H9 (cell line): ENCODE data around the gene SSPN. TPM values are rescaled to one million over a fixed set of nuclear protein-coding genes. Genes with fewer than 3 reads are reported as not detected.

Experiments used
- DNase-seq: peaks from one replicate; pipeline ENCODE4 v3.0.0-alpha.2; 2017
- H2AFZ ChIP-seq: one replicate; pipeline ENCODE4 v1.6.1; 2013; ENCODE audit warnings: mild to moderate bottlenecking, low read length, control low read depth, moderate library complexity
- H2AK5ac ChIP-seq: 2 replicates; pipeline ENCODE4 v1.6.1; 2013; ENCODE audit warnings: low read length, control low read depth, mixed read lengths; ENCODE audit not compliant: insufficient read length
- H2BK120ac ChIP-seq: one replicate; pipeline ENCODE4 v1.6.1; 2013; ENCODE audit warnings: low read depth, mild to moderate bottlenecking, low read length, control low read depth, inconsistent platforms; ENCODE audit not compliant: poor library complexity, severe bottlenecking
- H2BK12ac ChIP-seq: 2 replicates; pipeline ENCODE4 v1.6.1; 2013; ENCODE audit warnings: low read length, control low read depth, mixed read lengths, low read depth; ENCODE audit not compliant: insufficient read length
- H2BK15ac ChIP-seq: 2 replicates; pipeline ENCODE4 v1.6.1; 2013; ENCODE audit warnings: low read depth, low read length, control low read depth
- H2BK20ac ChIP-seq: one replicate; pipeline ENCODE4 v1.6.1; 2013; ENCODE audit warnings: low read depth, mild to moderate bottlenecking, low read length, control low read depth, inconsistent platforms; ENCODE audit not compliant: poor library complexity, severe bottlenecking
- H2BK5ac ChIP-seq: 2 replicates; pipeline ENCODE4 v1.6.1; 2013; ENCODE audit warnings: low read length, control low read depth, mixed read lengths; ENCODE audit not compliant: insufficient read length
- H3K14ac ChIP-seq: 2 replicates; pipeline ENCODE4 v1.6.1; 2013; ENCODE audit warnings: low read length, control low read depth; ENCODE audit not compliant: insufficient read depth
- H3K18ac ChIP-seq: 2 replicates; pipeline ENCODE4 v1.6.1; 2013; ENCODE audit warnings: low read depth, mild to moderate bottlenecking, mixed read lengths, low read length, control low read depth; ENCODE audit not compliant: insufficient read length
- H3K23ac ChIP-seq: 2 replicates; pipeline ENCODE4 v1.6.1; 2013; ENCODE audit warnings: low read length, control low read depth, mixed read lengths, low read depth; ENCODE audit not compliant: insufficient read length
- H3K23me2 ChIP-seq: 2 replicates; pipeline ENCODE4 v1.6.1; 2013; ENCODE audit warnings: low read depth, mild to moderate bottlenecking, mixed read lengths, low read length, control low read depth; ENCODE audit not compliant: insufficient read length, poor library complexity, severe bottlenecking
- H3K27ac ChIP-seq: 2 replicates; pipeline ENCODE4 v1.5.1; 2013; ENCODE audit warnings: low read length, control low read depth, mixed read lengths, low read depth; ENCODE audit not compliant: insufficient read length
- H3K27me3 ChIP-seq: 2 replicates; pipeline ENCODE4 v1.6.1; 2013; ENCODE audit warnings: low read length, control low read depth, inconsistent platforms; ENCODE audit not compliant: insufficient read depth
- H3K4ac ChIP-seq: 2 replicates; pipeline ENCODE4 v1.6.1; 2013; ENCODE audit warnings: low read depth, mild to moderate bottlenecking, control low read depth, inconsistent platforms, low read length, moderate library complexity
- H3K4me1 ChIP-seq: 2 replicates; pipeline ENCODE4 v1.6.1; 2013; ENCODE audit warnings: low read length, control low read depth, inconsistent platforms; ENCODE audit not compliant: insufficient read depth
- H3K4me2 ChIP-seq: 2 replicates; pipeline ENCODE4 v1.6.1; 2013; ENCODE audit warnings: low read length, control low read depth, mixed read lengths; ENCODE audit not compliant: insufficient read length, insufficient read depth
- H3K56ac ChIP-seq: 2 replicates; pipeline ENCODE4 v1.6.1; 2013; ENCODE audit warnings: low read depth, mild to moderate bottlenecking, mixed read lengths, low read length, control low read depth; ENCODE audit not compliant: insufficient read length
- H3K79me1 ChIP-seq: 2 replicates; pipeline ENCODE4 v1.6.1; 2013; ENCODE audit warnings: low read depth, mild to moderate bottlenecking, moderate library complexity, low read length, control low read depth, inconsistent platforms; ENCODE audit not compliant: insufficient read depth, poor library complexity, severe bottlenecking
- H3K79me2 ChIP-seq: 2 replicates; pipeline ENCODE4 v1.6.1; 2013; ENCODE audit warnings: low read length, control low read depth, inconsistent platforms; ENCODE audit not compliant: insufficient read depth
- H3K9ac ChIP-seq: 2 replicates; pipeline ENCODE4 v1.6.1; 2013; ENCODE audit warnings: low read length, control low read depth, mixed read lengths; ENCODE audit not compliant: insufficient read length; ENCODE audit errors: extremely low read depth
- H3K9me3 ChIP-seq: one replicate; pipeline ENCODE4 v1.6.1; 2013; ENCODE audit warnings: low read depth, low read length, inconsistent platforms; ENCODE audit not compliant: control insufficient read depth
- H3T11ph ChIP-seq: one replicate; pipeline ENCODE4 v1.6.1; 2013; ENCODE audit warnings: mild to moderate bottlenecking, low read length, control low read depth, inconsistent platforms
- H4K20me1 ChIP-seq: one replicate; pipeline ENCODE4 v1.6.1; 2013; ENCODE audit not compliant: control insufficient read depth, insufficient read length, insufficient read depth
- H4K5ac ChIP-seq: 2 replicates; pipeline ENCODE4 v1.6.1; 2013; ENCODE audit warnings: low read depth, mild to moderate bottlenecking, mixed read lengths, low read length, control low read depth; ENCODE audit not compliant: insufficient read length
- H4K8ac ChIP-seq: replicated peaks from 2 replicates; pipeline ENCODE4 v1.6.1; 2013; ENCODE audit warnings: low read length, control low read depth, mixed read lengths, low read depth; ENCODE audit not compliant: insufficient read length
- H4K91ac ChIP-seq: 2 replicates; pipeline ENCODE4 v1.6.1; 2013; ENCODE audit warnings: low read depth, mild to moderate bottlenecking, moderate library complexity, mixed read lengths, low read length, control low read depth; ENCODE audit not compliant: insufficient read length
- H3K27ac Mint-ChIP-seq, 3 experiments: 2 replicates in 2 of 3; 3 replicates in 1 of 3; pipeline ENCODE4 v1.8.0; 2020 to 2021; ENCODE audit warnings: mixed read lengths in 3 of 3, mild to moderate bottlenecking in 1 of 3, moderate library complexity in 1 of 3
- H3K27me3 Mint-ChIP-seq: 2 replicates; pipeline ENCODE4 v1.8.0; 2021; ENCODE audit warnings: low read depth, mild to moderate bottlenecking, moderate library complexity, mixed read lengths
- H3K36me3 Mint-ChIP-seq, 3 experiments: 2 replicates in 2 of 3; 3 replicates in 1 of 3; pipeline ENCODE4 v1.8.0; 2020 to 2021; ENCODE audit warnings: low read depth in 3 of 3, mixed read lengths in 3 of 3; ENCODE audit not compliant: insufficient read depth in 1 of 3
- H3K4me1 Mint-ChIP-seq, 2 experiments: 2 replicates each; pipeline ENCODE4 v1.8.0; 2020; ENCODE audit warnings: mixed read lengths in 2 of 2
- H3K4me3 Mint-ChIP-seq, 2 experiments: 2 replicates in 1 of 2; 3 replicates in 1 of 2; pipeline ENCODE4 v1.8.0; 2020 to 2021; ENCODE audit warnings: mild to moderate bottlenecking in 2 of 2, mixed read lengths in 2 of 2, moderate library complexity in 1 of 2
- H3K9me3 Mint-ChIP-seq, 2 experiments: 2 replicates in 1 of 2; 3 replicates in 1 of 2; pipeline ENCODE4 v1.8.0; 2020; ENCODE audit warnings: mild to moderate bottlenecking in 2 of 2, mixed read lengths in 2 of 2, moderate library complexity in 1 of 2
- WGBS: extraction: QIAGEN DNeasy Blood & Tissue Kit; methylation state at CpG from one replicate; pipeline ENCODE4 v1.1.7; 2013; ENCODE audit warnings: missing lambda C conversion rate, low lambda C conversion rate, mixed read lengths; ENCODE audit not compliant: insufficient read length; ENCODE audit errors: extremely low coverage; 5-methylcytosine and 5-hydroxymethylcytosine counted together
- total RNA-seq: library from RNA; stranded (reverse); gene quantifications from 2 replicates; pipeline ENCODE4 v1.2.1, GENCODE V29; 2021
- TF ChIP-seq, protein P1 (sequence below): fragments of 200-600 bp; sonication (generic); conservative IDR thresholded peaks from 3 replicates; pipeline ENCODE4 v1.8.0; 2021; ENCODE audit warnings: antibody characterized with exemption, mild to moderate bottlenecking

Gene SSPN
- total RNA-seq, 1 experiment from 2014 or later, result 0.81 TPM

DNA sequence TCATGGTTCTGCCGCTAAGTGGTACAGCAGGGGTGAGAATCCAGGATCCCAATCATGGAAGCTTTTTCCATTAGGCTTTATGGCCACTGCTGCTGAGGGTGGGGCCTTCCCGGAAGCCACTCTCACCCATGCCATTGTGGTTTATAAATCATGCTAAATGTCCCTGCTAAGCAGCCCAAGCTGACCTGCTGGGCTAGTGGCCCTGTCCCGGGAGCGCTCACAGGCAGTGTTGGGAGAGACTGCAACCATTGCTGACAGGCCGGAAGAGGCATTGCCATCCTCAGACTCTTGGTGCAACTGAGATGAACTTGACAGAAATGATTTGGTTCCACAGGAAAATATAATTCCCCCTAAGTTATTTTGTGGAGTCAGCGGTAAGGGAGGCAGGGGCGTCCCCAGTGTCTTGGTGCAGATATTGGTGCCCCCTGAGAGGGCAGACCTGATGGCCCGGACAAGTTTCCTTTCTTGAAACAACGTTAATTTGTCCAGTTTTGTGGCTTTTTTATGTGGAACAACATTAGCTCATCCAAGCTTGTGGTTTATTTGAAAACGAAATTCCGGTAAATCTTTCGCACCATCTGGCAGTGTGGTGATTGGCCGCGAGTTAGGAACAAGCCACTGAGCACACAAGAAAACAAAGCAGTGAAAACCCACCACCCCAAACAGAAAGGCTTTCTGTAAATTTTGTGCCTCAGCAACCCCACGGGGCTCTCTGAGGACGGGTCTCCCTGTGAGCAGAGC lies 82.3 kb downstream of the SSPN start:
- no peak overlapping the region for H2BK12ac ChIP-seq
- peaks cover 18 to 22% of the 10 kb centered on the region in 2 experiments for H3K4me1 Mint-ChIP-seq
- no peaks in the 10 kb centered on the region for H3K9me3 Mint-ChIP-seq
- H3T11ph ChIP-seq, result no peak overlapping the region
- no peak overlapping the region for H4K5ac ChIP-seq
- no peak for DNase-seq
- H3K36me3 Mint-ChIP-seq, result no peaks in the 10 kb centered on the region
- no peak overlapping the region for H3K27ac ChIP-seq
- H3K4ac ChIP-seq, result no peak overlapping the region
- H3K4me1 ChIP-seq, result no peaks in the 10 kb centered on the region; the same call in 1 of the 2 replicates
- H2BK15ac ChIP-seq, result no peak overlapping the region
- no peak overlapping the region for H2AK5ac ChIP-seq
- no peaks in the 10 kb centered on the region for H3K23me2 ChIP-seq
- H4K20me1 ChIP-seq, result no peaks in the 10 kb centered on the region
- no peaks in the 10 kb centered on the region for H3K9me3 ChIP-seq
- no peak overlapping the region for H3K4me2 ChIP-seq
- no peak overlapping the region for H2BK20ac ChIP-seq
- H3K27me3 Mint-ChIP-seq, result peaks cover 4% of the 10 kb centered on the region; the same call in 1 of the 2 replicates
- no peak overlapping the region for H3K4me3 Mint-ChIP-seq
- H2BK120ac ChIP-seq, result no peak overlapping the region
- no CpG with 5 or more reads among the region's 16 CpGs for WGBS
- no peaks in the 10 kb centered on the region for H3K27me3 ChIP-seq
- no peak overlapping the region for H3K56ac ChIP-seq
- no peak overlapping the region for H3K23ac ChIP-seq
- TF ChIP-seq, protein P1, sequence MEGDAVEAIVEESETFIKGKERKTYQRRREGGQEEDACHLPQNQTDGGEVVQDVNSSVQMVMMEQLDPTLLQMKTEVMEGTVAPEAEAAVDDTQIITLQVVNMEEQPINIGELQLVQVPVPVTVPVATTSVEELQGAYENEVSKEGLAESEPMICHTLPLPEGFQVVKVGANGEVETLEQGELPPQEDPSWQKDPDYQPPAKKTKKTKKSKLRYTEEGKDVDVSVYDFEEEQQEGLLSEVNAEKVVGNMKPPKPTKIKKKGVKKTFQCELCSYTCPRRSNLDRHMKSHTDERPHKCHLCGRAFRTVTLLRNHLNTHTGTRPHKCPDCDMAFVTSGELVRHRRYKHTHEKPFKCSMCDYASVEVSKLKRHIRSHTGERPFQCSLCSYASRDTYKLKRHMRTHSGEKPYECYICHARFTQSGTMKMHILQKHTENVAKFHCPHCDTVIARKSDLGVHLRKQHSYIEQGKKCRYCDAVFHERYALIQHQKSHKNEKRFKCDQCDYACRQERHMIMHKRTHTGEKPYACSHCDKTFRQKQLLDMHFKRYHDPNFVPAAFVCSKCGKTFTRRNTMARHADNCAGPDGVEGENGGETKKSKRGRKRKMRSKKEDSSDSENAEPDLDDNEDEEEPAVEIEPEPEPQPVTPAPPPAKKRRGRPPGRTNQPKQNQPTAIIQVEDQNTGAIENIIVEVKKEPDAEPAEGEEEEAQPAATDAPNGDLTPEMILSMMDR, result no peak
- H2BK5ac ChIP-seq, result no peak overlapping the region
- no peak overlapping the region for H2AFZ ChIP-seq
- no peak overlapping the region for H4K91ac ChIP-seq
- no peak overlapping the region for H3K14ac ChIP-seq
- H3K9ac ChIP-seq, result no peak overlapping the region
- no peaks in the 10 kb centered on the region for H3K79me1 ChIP-seq
- no peak overlapping the region for H4K8ac ChIP-seq
- H3K79me2 ChIP-seq, result no peaks in the 10 kb centered on the region
- H3K27ac Mint-ChIP-seq, result no peak overlapping the region
- no peak overlapping the region for H3K18ac ChIP-seq
